ENCODE data around the gene STUB1.

GRCh38 chr16:674214-674881, 5.9 kb upstream of the STUB1 start:
- TF ChIP-seq CTCF (IDR thresholded peaks at IDR 0.05) (no peak), POLR2AphosphoS5 (IDR thresholded peaks at IDR 0.05) (no peak), EP300 (IDR thresholded peaks at IDR 0.05) (no peak)

All from stomach (tissue), 4 donors.